Measurements from ENCODE around the gene EFCAB7. TPM values are rescaled to one million over a fixed set of nuclear protein-coding genes. Genes with fewer than 3 reads are reported as not detected.

Gene EFCAB7
- total and polyA plus RNA-seq, 2 of the 13 experiments (the other 11 are each of a cell fraction or from before 2014, with no cell fraction given), result 1.7 to 5.4 TPM

DNA sequence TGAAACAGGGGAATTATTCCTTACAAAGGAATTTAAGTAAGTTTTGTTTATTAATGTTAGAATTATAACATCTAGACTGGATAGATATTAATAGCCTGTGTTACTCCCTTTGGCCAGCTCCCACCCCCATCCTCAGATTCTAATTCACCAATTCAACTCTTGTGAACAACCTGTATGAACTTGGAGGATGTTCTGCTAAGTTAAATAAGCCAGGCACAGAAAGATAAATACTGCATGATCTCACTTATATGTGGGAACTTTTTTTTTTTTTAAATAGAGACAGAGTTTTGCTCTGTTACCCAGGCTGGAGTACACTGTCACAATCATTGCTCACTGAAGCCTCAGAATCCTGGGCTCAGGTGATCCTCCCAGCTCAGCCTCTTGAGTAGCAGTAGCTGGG lies 32.2 kb downstream of the EFCAB7 start:
- intact Hi-C loops (cut with micrococcal nuclease; ENCODE audit: unreplicated experiment), result no loop called here
- H3K27ac ChIP-seq (ENCODE audit: extremely low read length, insufficient read depth, low read length), result no peak overlapping the region
- H3K27me3 ChIP-seq (ENCODE audit: control insufficient read depth in 1 of 2, insufficient read depth in 2 of 2, low read length in 2 of 2), result no peaks in the 10 kb centered on the region
- TF ChIP-seq AKNA (CRISPR knock-in tag; IDR thresholded peaks at IDR 0.05; ENCODE audit: borderline replicate concordance), result no peak
- TF ChIP-seq SRSF9 (IDR thresholded peaks at IDR 0.05; ENCODE audit: borderline replicate concordance, insufficient read depth, low read depth, low read length, poor library complexity, severe bottlenecking), result no peak
- TF ChIP-seq ZNF260 (CRISPR knock-in tag; IDR thresholded peaks at IDR 0.05; ENCODE audit: borderline replicate concordance, low read depth), result no peak
- TF ChIP-seq ARID3A (IDR thresholded peaks at IDR 0.05; ENCODE audit: low read depth, low read length), result no peak
- no peak for TF ChIP-seq MAF1 (CRISPR knock-in tag; IDR thresholded peaks at IDR 0.05; ENCODE audit: borderline replicate concordance)
- TF ChIP-seq, protein P1, sequence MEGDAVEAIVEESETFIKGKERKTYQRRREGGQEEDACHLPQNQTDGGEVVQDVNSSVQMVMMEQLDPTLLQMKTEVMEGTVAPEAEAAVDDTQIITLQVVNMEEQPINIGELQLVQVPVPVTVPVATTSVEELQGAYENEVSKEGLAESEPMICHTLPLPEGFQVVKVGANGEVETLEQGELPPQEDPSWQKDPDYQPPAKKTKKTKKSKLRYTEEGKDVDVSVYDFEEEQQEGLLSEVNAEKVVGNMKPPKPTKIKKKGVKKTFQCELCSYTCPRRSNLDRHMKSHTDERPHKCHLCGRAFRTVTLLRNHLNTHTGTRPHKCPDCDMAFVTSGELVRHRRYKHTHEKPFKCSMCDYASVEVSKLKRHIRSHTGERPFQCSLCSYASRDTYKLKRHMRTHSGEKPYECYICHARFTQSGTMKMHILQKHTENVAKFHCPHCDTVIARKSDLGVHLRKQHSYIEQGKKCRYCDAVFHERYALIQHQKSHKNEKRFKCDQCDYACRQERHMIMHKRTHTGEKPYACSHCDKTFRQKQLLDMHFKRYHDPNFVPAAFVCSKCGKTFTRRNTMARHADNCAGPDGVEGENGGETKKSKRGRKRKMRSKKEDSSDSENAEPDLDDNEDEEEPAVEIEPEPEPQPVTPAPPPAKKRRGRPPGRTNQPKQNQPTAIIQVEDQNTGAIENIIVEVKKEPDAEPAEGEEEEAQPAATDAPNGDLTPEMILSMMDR (CRISPR knock-in tag; IDR thresholded peaks at IDR 0.05), result no peak
- TF ChIP-seq POLR2A (IDR thresholded peaks at IDR 0.05; ENCODE audit: insufficient read depth in 1 of 2, low read depth in 2 of 2, low read length in 2 of 2), result no peak
- TF ChIP-seq, protein P2, sequence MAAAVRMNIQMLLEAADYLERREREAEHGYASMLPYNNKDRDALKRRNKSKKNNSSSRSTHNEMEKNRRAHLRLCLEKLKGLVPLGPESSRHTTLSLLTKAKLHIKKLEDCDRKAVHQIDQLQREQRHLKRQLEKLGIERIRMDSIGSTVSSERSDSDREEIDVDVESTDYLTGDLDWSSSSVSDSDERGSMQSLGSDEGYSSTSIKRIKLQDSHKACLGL (CRISPR knock-in tag; IDR thresholded peaks at IDR 0.05), result no peak
- no peak for TF ChIP-seq ZNF101 (CRISPR knock-in tag; IDR thresholded peaks at IDR 0.05; ENCODE audit: borderline replicate concordance, low read depth)
- no peak for TF ChIP-seq FUBP1 (CRISPR knock-in tag; IDR thresholded peaks at IDR 0.05; ENCODE audit: borderline replicate concordance)
- TF ChIP-seq SMAD1 (CRISPR knock-in tag; IDR thresholded peaks at IDR 0.05; ENCODE audit: borderline replicate concordance, low read depth), result no peak
- no peak for TF ChIP-seq ZNF652 (CRISPR knock-in tag; IDR thresholded peaks at IDR 0.05; ENCODE audit: borderline replicate concordance, low read depth)
- TF ChIP-seq ZNF282 (IDR thresholded peaks at IDR 0.05; ENCODE audit: partially characterized antibody), result no peak
- H3K9me3 ChIP-seq (ENCODE audit: low read length), result no peaks in the 10 kb centered on the region
- no peaks in the 10 kb centered on the region for H4K20me1 ChIP-seq (ENCODE audit: insufficient read depth, low read length)
- H3K4me3 ChIP-seq (replicated peaks in 1 of 3; ENCODE audit: insufficient read depth in 1 of 3, low read depth in 2 of 3, low read length in 3 of 3), result no peak overlapping the region
- in situ Hi-C loops (cut with HindIII; ENCODE audit: extremely low pct_ligation_motif_present, low pct_unique_long_range_greater_than_20kb), result no loop called here
- ChIA-PET POLR2A (no interaction called here), CTCF (ENCODE audit: low intra/inter-chr PET ratio, low total read pairs) (no interaction called here)
- no peak overlapping the region for H3K9ac ChIP-seq (ENCODE audit: insufficient read depth, low read depth, low read length)
- H3K79me2 ChIP-seq (ENCODE audit: insufficient read depth, low read length), result no peaks in the 10 kb centered on the region
- no peak overlapping the region for H3K4me2 ChIP-seq (ENCODE audit: low read depth, low read length)
- no peak for FAIRE-seq
- no peak for ATAC-seq
- H3K4me1 ChIP-seq (ENCODE audit: insufficient read depth, low read length), result no peaks in the 10 kb centered on the region
- no peaks in the 10 kb centered on the region for H3K36me3 ChIP-seq (replicated peaks in 1 of 2; ENCODE audit: control insufficient read depth in 1 of 2, insufficient read depth in 2 of 2, low read length in 2 of 2)
- no peak for DNase-seq (ENCODE audit: low spot score)
- no peak overlapping the region for H2AFZ ChIP-seq (ENCODE audit: low read length)
- no TSS peak for BruUV-seq (replicated peaks)
